HepG2 (cell line): Measurements from ENCODE around the gene UBXN6. TPM values are rescaled to one million over a fixed set of nuclear protein-coding genes. Genes with fewer than 3 reads are reported as not detected.

ENCODE experiments used
- CC2D1A ChIP-seq: sonication (generic); formaldehyde crosslinking; IDR thresholded peaks from 2 replicates; pipeline ENCODE4 v1.8.1; 2023; ENCODE audit warnings: mild to moderate bottlenecking, missing genetic modification reagents
- HOXA7 ChIP-seq: sonication (generic); formaldehyde crosslinking; IDR thresholded peaks from 2 replicates; pipeline ENCODE4 v1.8.1; 2022; ENCODE audit warnings: mild to moderate bottlenecking, missing genetic modification reagents, moderate library complexity
- MAFG ChIP-seq: sonication (generic); formaldehyde crosslinking; IDR thresholded peaks from 2 replicates; pipeline ENCODE4 v1.5.1; 2020; ENCODE audit warnings: mild to moderate bottlenecking, missing genetic modification reagents
- MBNL3 ChIP-seq: fragments of 250-450 bp; sonication (Bioruptor Pico); conservative IDR thresholded peaks from 2 replicates; pipeline ENCODE4 v1.8.0; 2022; ENCODE audit warnings: mild to moderate bottlenecking, inconsistent platforms
- MED8 ChIP-seq: sonication (generic); formaldehyde crosslinking; IDR thresholded peaks from 2 replicates; pipeline ENCODE4 v1.8.1; 2023; ENCODE audit warnings: mild to moderate bottlenecking, missing genetic modification reagents; ENCODE audit not compliant: insufficient replicate concordance
- NBN ChIP-seq: fragments of 450-650 bp; conservative IDR thresholded peaks from 2 replicates; pipeline ENCODE4 v1.6.1; 2017
- NFKB2 ChIP-seq: sonication (generic); formaldehyde crosslinking; IDR thresholded peaks from 2 replicates; pipeline ENCODE4 v1.4.0; 2020; ENCODE audit warnings: missing genetic modification reagents, borderline replicate concordance
- NONO ChIP-seq, 2 experiments: fragments of 450-650 bp in 1 of 2; sonication (generic) in 1 of 2; formaldehyde crosslinking in 1 of 2; IDR thresholded peaks in 1 of 2; conservative IDR thresholded peaks in 1 of 2; 2 replicates each; pipeline versions ENCODE4 v1.6.1 to v1.8.0; 2017 to 2022; ENCODE audit warnings: mild to moderate bottlenecking in 1 of 2, missing genetic modification reagents in 1 of 2, moderate library complexity in 1 of 2
- PHF21A ChIP-seq: sonication (generic); formaldehyde crosslinking; IDR thresholded peaks from 2 replicates; pipeline ENCODE4 v1.5.0; 2020; ENCODE audit warnings: mild to moderate bottlenecking, missing genetic modification reagents
- SMARCE1 ChIP-seq: fragments of 450-650 bp; IDR thresholded peaks from 2 replicates; pipeline ENCODE4 v1.6.1; 2017; ENCODE audit warnings: borderline replicate concordance
- SMYD3 ChIP-seq: sonication (generic); formaldehyde crosslinking; IDR thresholded peaks from 2 replicates; pipeline ENCODE4 v1.8.1; 2023; ENCODE audit warnings: mild to moderate bottlenecking, missing genetic modification reagents
- TBL1XR1 ChIP-seq: fragments of 150-350 bp; IDR thresholded peaks from 2 replicates; pipeline ENCODE4 v1.6.1; 2014; ENCODE audit warnings: borderline replicate concordance, low read length; ENCODE audit not compliant: partially characterized antibody
- ZBTB34 ChIP-seq: sonication (generic); formaldehyde crosslinking; IDR thresholded peaks from 2 replicates; pipeline ENCODE4 v1.8.0; 2022; ENCODE audit warnings: mild to moderate bottlenecking, missing genetic modification reagents
- ZBTB8A ChIP-seq: sonication (generic); formaldehyde crosslinking; IDR thresholded peaks from 2 replicates; pipeline ENCODE4 v1.4.0; 2020; ENCODE audit warnings: mild to moderate bottlenecking, low read depth, missing genetic modification reagents, borderline replicate concordance
- ZMYM3 ChIP-seq: sonication (generic); formaldehyde crosslinking; IDR thresholded peaks from 2 replicates; pipeline ENCODE4 v1.5.1; 2020; ENCODE audit warnings: mild to moderate bottlenecking, missing genetic modification reagents
- ZNF564 ChIP-seq: sonication (generic); formaldehyde crosslinking; IDR thresholded peaks from 2 replicates; pipeline ENCODE4 v1.8.1; 2023; ENCODE audit warnings: mild to moderate bottlenecking, missing genetic modification reagents
- ZNF660 ChIP-seq: sonication (generic); formaldehyde crosslinking; IDR thresholded peaks from 2 replicates; pipeline ENCODE4 v1.5.1; 2020; ENCODE audit warnings: mild to moderate bottlenecking, low read depth, missing genetic modification reagents, borderline replicate concordance
- polyA plus RNA-seq, 8 experiments: library from polyadenylated mRNA; depleted of rRNA in 3 of 8; stranded (reverse) in 7 of 8; unstranded in 1 of 8; fragments of >200 nt; fragmentation: Illumina TruSeq in 4 of 8; extraction: Trizol in 4 of 8; gene quantifications; 2 replicates each; pipeline versions ENCODE4 v1.2.1 to v1.2.3, GENCODE V29; 2011 to 2016; ENCODE audit warnings: low read depth in 4 of 8, missing spikeins in 1 of 8, mixed read lengths in 1 of 8; ENCODE audit not compliant: insufficient read depth in 1 of 8
- total RNA-seq, 5 experiments: library from RNA; depleted of rRNA; stranded (reverse); fragments of >200 nt; fragmentation: Illumina TruSeq; extraction: Trizol; gene quantifications; 2 replicates each; pipeline ENCODE4 v1.2.3, GENCODE V29; 2016; ENCODE audit warnings: low read depth in 1 of 5
- TF ChIP-seq, protein P1 (sequence below): sonication (generic); formaldehyde crosslinking; IDR thresholded peaks from one replicate; pipeline ENCODE4 v1.5.1; 2020; ENCODE audit warnings: mild to moderate bottlenecking, missing genetic modification reagents; ENCODE audit errors: not compliant biosample characterization
- TF ChIP-seq, protein P2 (sequence below): sonication (generic); formaldehyde crosslinking; IDR thresholded peaks from 2 replicates; pipeline ENCODE4 v1.8.0; 2022; ENCODE audit warnings: missing genetic modification reagents, mild to moderate bottlenecking, borderline replicate concordance

Gene UBXN6
- total and polyA plus RNA-seq, 2 of the 13 experiments (the other 11 are each of a cell fraction or from before 2014, with no cell fraction given): 34.9 to 35.5 TPM

DNA sequence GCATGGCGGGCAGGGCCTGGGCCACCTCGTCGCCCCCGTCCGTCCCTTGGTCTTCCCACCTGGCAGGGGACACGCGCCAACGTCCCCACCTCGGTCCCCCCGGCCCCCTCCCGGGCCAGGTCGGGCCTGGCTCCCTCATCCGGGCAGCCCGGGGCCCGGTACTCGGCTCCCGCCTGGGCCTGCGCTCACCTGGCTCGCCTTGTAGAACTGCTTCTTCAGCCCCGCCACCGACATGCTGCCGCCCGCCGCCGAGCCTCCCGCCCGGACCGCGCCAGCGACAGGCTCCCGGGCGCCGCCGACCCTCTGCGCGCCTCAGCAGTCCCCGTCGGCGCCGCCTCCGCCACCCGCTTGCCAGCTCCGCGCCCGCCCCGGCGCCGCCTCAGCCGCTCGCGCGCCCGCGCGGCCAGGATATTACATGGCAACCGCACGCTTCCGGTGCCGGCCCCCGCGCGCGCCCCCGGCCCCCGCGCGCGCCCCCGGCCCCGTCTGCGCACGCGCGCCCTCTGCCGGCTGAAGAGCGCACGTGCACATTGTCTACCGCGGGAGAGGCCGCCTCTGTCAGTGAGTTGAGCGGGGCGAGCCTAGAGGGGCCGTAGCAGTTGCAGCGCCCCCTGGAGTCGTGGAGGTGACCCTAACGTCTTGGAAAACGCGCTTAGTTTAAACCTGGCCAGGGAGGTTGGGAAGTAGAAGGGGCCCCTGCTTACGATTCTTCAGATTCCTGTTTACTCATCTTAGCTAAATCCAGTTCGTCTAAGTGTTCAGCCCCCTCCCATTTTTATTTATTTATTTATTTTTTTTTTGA is 57.3 kb downstream of the UBXN6 start, which contains the start of gene SH3GL1 (continued):
- TF ChIP-seq CC2D1A (CRISPR knock-in tag) (no peak), NFKB2 (peak; percentile 51; the same call in 1 of the 2 replicates), MAFG (no peak), ZMYM3 (peak; percentile 52; the same call in 1 of the 2 replicates), NONO (IDR thresholded peaks at IDR 0.05) (no peak), NONO (CRISPR knock-in tag; conservative IDR thresholded peaks at IDR 0.05) (peak; percentile 93), SMARCE1 (no peak), MBNL3 (CRISPR knock-in tag) (no peak), ZNF564 (CRISPR knock-in tag) (no peak), MED8 (no peak), ZBTB8A (CRISPR knock-in tag) (no peak), PHF21A (CRISPR knock-in tag) (peak; percentile 59; the same call in 1 of the 2 replicates), SMYD3 (CRISPR knock-in tag) (no peak), ZBTB34 (CRISPR knock-in tag) (no peak), ZNF660 (no peak), HOXA7 (CRISPR knock-in tag) (no peak), TBL1XR1 (peak; percentile 53), NBN (no peak)
- TF ChIP-seq, protein P1, sequence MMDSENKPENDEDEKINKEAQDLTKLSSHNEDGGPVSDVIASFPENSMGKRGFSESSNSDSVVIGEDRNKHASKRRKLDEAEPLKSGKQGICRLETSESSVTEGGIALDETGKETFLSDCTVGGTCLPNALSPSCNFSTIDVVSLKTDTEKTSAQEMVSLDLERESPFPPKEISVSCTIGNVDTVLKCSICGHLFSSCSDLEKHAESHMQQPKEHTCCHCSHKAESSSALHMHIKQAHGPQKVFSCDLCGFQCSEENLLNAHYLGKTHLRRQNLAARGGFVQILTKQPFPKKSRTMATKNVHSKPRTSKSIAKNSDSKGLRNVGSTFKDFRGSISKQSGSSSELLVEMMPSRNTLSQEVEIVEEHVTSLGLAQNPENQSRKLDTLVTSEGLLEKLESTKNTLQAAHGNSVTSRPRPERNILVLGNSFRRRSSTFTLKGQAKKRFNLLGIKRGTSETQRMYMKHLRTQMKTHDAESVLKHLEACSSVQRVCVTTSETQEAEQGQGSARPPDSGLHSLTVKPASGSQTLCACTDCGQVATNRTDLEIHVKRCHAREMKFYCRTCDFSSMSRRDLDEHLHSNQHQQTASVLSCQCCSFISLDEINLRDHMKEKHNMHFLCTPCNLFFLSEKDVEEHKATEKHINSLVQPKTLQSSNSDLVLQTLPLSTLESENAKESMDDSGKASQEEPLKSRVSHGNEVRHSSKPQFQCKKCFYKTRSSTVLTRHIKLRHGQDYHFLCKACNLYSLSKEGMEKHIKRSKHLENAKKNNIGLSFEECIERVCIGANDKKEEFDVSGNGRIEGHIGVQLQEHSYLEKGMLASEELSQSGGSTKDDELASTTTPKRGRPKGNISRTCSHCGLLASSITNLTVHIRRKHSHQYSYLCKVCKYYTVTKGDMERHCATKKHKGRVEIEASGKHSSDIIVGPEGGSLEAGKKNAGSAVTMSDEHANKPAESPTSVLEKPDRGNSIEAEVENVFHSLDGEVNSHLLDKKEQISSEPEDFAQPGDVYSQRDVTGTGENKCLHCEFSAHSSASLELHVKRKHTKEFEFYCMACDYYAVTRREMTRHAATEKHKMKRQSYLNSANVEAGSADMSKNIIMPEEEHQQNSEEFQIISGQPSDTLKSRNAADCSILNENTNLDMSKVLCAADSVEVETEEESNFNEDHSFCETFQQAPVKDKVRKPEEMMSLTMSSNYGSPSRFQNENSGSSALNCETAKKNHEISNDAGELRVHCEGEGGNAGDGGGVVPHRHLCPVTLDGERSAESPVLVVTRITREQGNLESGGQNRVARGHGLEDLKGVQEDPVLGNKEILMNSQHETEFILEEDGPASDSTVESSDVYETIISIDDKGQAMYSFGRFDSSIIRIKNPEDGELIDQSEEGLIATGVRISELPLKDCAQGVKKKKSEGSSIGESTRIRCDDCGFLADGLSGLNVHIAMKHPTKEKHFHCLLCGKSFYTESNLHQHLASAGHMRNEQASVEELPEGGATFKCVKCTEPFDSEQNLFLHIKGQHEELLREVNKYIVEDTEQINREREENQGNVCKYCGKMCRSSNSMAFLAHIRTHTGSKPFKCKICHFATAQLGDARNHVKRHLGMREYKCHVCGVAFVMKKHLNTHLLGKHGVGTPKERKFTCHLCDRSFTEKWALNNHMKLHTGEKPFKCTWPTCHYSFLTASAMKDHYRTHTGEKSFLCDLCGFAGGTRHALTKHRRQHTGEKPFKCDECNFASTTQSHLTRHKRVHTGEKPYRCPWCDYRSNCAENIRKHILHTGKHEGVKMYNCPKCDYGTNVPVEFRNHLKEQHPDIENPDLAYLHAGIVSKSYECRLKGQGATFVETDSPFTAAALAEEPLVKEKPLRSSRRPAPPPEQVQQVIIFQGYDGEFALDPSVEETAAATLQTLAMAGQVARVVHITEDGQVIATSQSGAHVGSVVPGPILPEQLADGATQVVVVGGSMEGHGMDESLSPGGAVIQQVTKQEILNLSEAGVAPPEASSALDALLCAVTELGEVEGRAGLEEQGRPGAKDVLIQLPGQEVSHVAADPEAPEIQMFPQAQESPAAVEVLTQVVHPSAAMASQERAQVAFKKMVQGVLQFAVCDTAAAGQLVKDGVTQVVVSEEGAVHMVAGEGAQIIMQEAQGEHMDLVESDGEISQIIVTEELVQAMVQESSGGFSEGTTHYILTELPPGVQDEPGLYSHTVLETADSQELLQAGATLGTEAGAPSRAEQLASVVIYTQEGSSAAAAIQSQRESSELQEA (CRISPR knock-in tag): no peak
- TF ChIP-seq, protein P2, sequence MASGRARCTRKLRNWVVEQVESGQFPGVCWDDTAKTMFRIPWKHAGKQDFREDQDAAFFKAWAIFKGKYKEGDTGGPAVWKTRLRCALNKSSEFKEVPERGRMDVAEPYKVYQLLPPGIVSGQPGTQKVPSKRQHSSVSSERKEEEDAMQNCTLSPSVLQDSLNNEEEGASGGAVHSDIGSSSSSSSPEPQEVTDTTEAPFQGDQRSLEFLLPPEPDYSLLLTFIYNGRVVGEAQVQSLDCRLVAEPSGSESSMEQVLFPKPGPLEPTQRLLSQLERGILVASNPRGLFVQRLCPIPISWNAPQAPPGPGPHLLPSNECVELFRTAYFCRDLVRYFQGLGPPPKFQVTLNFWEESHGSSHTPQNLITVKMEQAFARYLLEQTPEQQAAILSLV (CRISPR knock-in tag): no peak; the same call in 1 of the 2 replicates
